Activated T-helper 2 cell treated with anti-CD3 and anti-CD28 coated beads, Interferon-gamma antibody, Interleukin-2, Interleukin-4, amounts not matched to agents 10 μg/mL and 5 μg/mL and 100 μg/mL, durations not matched to agents 14 hours and 24 hours and 36 hours (primary cell): ENCODE measurements around the gene ADCY7. TPM values are rescaled to one million over a fixed set of nuclear protein-coding genes. Genes with fewer than 3 reads are reported as not detected.
A peak's percentile ranks its signal among the peaks of the same experiment; 100 is the strongest.
"Not testable (repeated sequence)": the region's sequence is repeated elsewhere in the genome, so short reads cannot be mapped to it uniquely, and the experiment has no call there.

Source experiments
- DNase-seq: peaks from one replicate; pipeline ENCODE4 v3.0.0; 2021; ENCODE audit warnings: low spot score
- H3K27ac Mint-ChIP-seq: one replicate; pipeline ENCODE4 v1.8.0; 2021; ENCODE audit warnings: mixed read lengths
- H3K27me3 Mint-ChIP-seq: one replicate; pipeline ENCODE4 v1.8.0; 2021; ENCODE audit warnings: low read depth, mixed read lengths
- H3K36me3 Mint-ChIP-seq: one replicate; pipeline ENCODE4 v1.8.0; 2021; ENCODE audit warnings: low read depth, mixed read lengths
- H3K4me1 Mint-ChIP-seq: one replicate; pipeline ENCODE4 v1.8.0; 2021; ENCODE audit warnings: low read depth, mixed read lengths
- H3K4me3 Mint-ChIP-seq: one replicate; pipeline ENCODE4 v1.8.0; 2021; ENCODE audit warnings: low read depth, mild to moderate bottlenecking, moderate library complexity, mixed read lengths
- H3K9me3 Mint-ChIP-seq: one replicate; pipeline ENCODE4 v1.8.0; 2021; ENCODE audit warnings: mixed read lengths
- intact Hi-C: fragments of 100-400 bp; cut with micrococcal nuclease; formaldehyde crosslinking; loops from one replicate; pipeline ENCODE4 v1.15.1; 2023
- total RNA-seq: library from RNA; stranded (reverse); gene quantifications from 2 replicates; pipeline ENCODE4 v1.2.3, GENCODE V29; 2022

ADCY7 gene
- total RNA-seq, 1 donor from 2014 or later, result 89.5 TPM

GRCh38 chr16:50345210-50345609 is 78.9 kb downstream of the ADCY7 start:
- not testable (repeated sequence) for H3K27ac Mint-ChIP-seq, H3K27me3 Mint-ChIP-seq
- peaks cover 87% of the 10 kb centered on the region for H3K36me3 Mint-ChIP-seq

GRCh38 chr16:50351116-50351515 is 84.8 kb downstream of the ADCY7 start:
- Mint-ChIP-seq H3K27ac (no peak overlapping the region), H3K4me3 (no peak overlapping the region), H3K4me1 (peaks cover 13% of the 10 kb centered on the region), H3K27me3 (no peaks in the 10 kb centered on the region), H3K9me3 (peaks cover 9% of the 10 kb centered on the region), H3K36me3 (peaks cover 90% of the 10 kb centered on the region)
- DNase-seq, result no peak
- intact Hi-C loops, result no loop called here

More at GRCh38 chr16:50345210-50345609, 78.9 kb downstream of the ADCY7 start:
- H3K4me3 Mint-ChIP-seq, H3K9me3 Mint-ChIP-seq, H3K4me1 Mint-ChIP-seq, intact Hi-C loops, DNase-seq: not testable (repeated sequence)

GRCh38 chr16:50351952-50352351 is 85.6 kb downstream of the ADCY7 start:
- H3K27me3 Mint-ChIP-seq, result no peaks in the 10 kb centered on the region
- H3K9me3 Mint-ChIP-seq, result peaks cover 9% of the 10 kb centered on the region
- H3K4me3 Mint-ChIP-seq, result no peak overlapping the region
- peaks cover 84% of the 10 kb centered on the region for H3K36me3 Mint-ChIP-seq
- H3K4me1 Mint-ChIP-seq, result peaks cover 11% of the 10 kb centered on the region
- DNase-seq, result no peak
- intact Hi-C loops, result no loop called here
- no peak overlapping the region for H3K27ac Mint-ChIP-seq

GRCh38 chr16:50354082-50354481 is 87.7 kb downstream of the ADCY7 start:
- no peaks in the 10 kb centered on the region for H3K27me3 Mint-ChIP-seq
- DNase-seq, result no peak
- peaks cover 13% of the 10 kb centered on the region for H3K4me1 Mint-ChIP-seq
- peaks cover 75% of the 10 kb centered on the region for H3K36me3 Mint-ChIP-seq
- H3K27ac Mint-ChIP-seq, result no peak overlapping the region
- intact Hi-C loops, result loop anchor here (2.0 kb wide), 1 partner anchor 15 kb away; no protein-coding TSS in a partner anchor
- H3K9me3 Mint-ChIP-seq, result peaks cover 5% of the 10 kb centered on the region
- H3K4me3 Mint-ChIP-seq, result no peak overlapping the region

- Mint-ChIP-seq H3K36me3 (peaks cover 74% of the 10 kb centered on the region), H3K27ac (peak overlapping the region; percentile 47), H3K4me1 (peaks cover 17% of the 10 kb centered on the region), H3K27me3 (no peaks in the 10 kb centered on the region), H3K9me3 (no peaks in the 10 kb centered on the region), H3K4me3 (no peak overlapping the region)
- intact Hi-C loops, result loop anchor here (1.0 to 2.0 kb wide), 2 partner anchors 16 to 28 kb away; no protein-coding TSS in a partner anchor
- no peak for DNase-seq
Measured at GRCh38 chr16:50354629-50355456, 88.5 kb downstream of the ADCY7 start.

- peaks cover 67% of the 10 kb centered on the region for H3K36me3 Mint-ChIP-seq
- no peaks in the 10 kb centered on the region for H3K9me3 Mint-ChIP-seq
- H3K4me3 Mint-ChIP-seq, result no peak overlapping the region
- DNase-seq, result no peak
- no peaks in the 10 kb centered on the region for H3K27me3 Mint-ChIP-seq
- no peak overlapping the region for H3K27ac Mint-ChIP-seq
- intact Hi-C loops, result no loop called here
- peaks cover 27% of the 10 kb centered on the region for H3K4me1 Mint-ChIP-seq
Measured at GRCh38 chr16:50359626-50360025, 93.3 kb downstream of the ADCY7 start.

- H3K36me3 Mint-ChIP-seq, result peaks cover 67% of the 10 kb centered on the region
- no peak for DNase-seq
- no peak overlapping the region for H3K4me3 Mint-ChIP-seq
- H3K27ac Mint-ChIP-seq, result no peak overlapping the region
- no peaks in the 10 kb centered on the region for H3K27me3 Mint-ChIP-seq
- intact Hi-C loops, result no loop called here
- H3K9me3 Mint-ChIP-seq, result no peaks in the 10 kb centered on the region
- peaks cover 27% of the 10 kb centered on the region for H3K4me1 Mint-ChIP-seq
Measured at GRCh38 chr16:50360033-50360778, 93.9 kb downstream of the ADCY7 start.

GRCh38 chr16:50360779-50361178 is 94.4 kb downstream of the ADCY7 start:
- H3K4me1 Mint-ChIP-seq, result peaks cover 31% of the 10 kb centered on the region

GRCh38 chr16:50363656-50364055 is 97.3 kb downstream of the ADCY7 start:
- intact Hi-C loops, result no loop called here
- Mint-ChIP-seq H3K9me3 (no peaks in the 10 kb centered on the region), H3K27ac (no peak overlapping the region), H3K4me1 (peaks cover 43% of the 10 kb centered on the region), H3K4me3 (no peak overlapping the region), H3K36me3 (peaks cover 74% of the 10 kb centered on the region), H3K27me3 (no peaks in the 10 kb centered on the region)
- no peak for DNase-seq

More at GRCh38 chr16:50360779-50361178, 94.4 kb downstream of the ADCY7 start:
- Mint-ChIP-seq H3K9me3 (no peaks in the 10 kb centered on the region), H3K27me3 (no peaks in the 10 kb centered on the region), H3K27ac (no peak overlapping the region), H3K36me3 (peaks cover 67% of the 10 kb centered on the region), H3K4me3 (no peak overlapping the region)
- no peak for DNase-seq
- intact Hi-C loops, result no loop called here

- no peak overlapping the region for H3K27ac Mint-ChIP-seq
- peak overlapping the region; percentile 56 for H3K4me3 Mint-ChIP-seq
- H3K4me1 Mint-ChIP-seq, result peaks cover 47% of the 10 kb centered on the region
- peaks cover 63% of the 10 kb centered on the region for H3K36me3 Mint-ChIP-seq
- H3K9me3 Mint-ChIP-seq, result no peaks in the 10 kb centered on the region
- no peaks in the 10 kb centered on the region for H3K27me3 Mint-ChIP-seq
- intact Hi-C loops, result loop anchor here (5.0 kb wide), 2 partner anchors 39 to 154 kb away; no protein-coding TSS in a partner anchor
- no peak for DNase-seq
Measured at GRCh38 chr16:50365791-50366575, 99.6 kb downstream of the ADCY7 start.
